GM11168 (cell line): ENCODE measurements around the gene SCN9A.

Experiments used
- in situ Hi-C: fragments of 300-500 bp; cut with MboI; formaldehyde crosslinking; loops from one replicate; pipeline ENCODE4 v1.12.0; 2022; ENCODE audit warnings: low sequenced_read_pairs; ENCODE audit not compliant: unreplicated experiment

Gene SCN9A

DNA sequence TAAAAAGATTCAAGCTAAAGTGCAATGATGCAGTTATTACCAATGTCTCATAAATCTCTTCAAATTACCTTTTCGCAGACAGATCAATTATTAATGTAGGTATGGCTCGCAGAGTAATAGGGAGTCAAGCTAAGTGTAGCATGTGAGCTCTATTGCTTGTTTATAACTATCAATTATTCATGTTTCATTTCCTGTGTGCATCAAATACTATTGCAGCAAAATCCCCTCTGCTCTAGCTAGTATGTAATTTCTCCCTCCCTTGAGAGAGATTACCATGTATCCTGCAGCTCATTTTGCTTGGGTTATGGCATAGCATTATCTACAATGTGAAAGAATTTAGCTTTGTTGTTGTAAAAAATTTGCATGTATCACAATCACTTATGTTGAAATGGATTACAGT lies 182.3 kb downstream of the SCN9A start:
- in situ Hi-C loops: no loop called here

- in situ Hi-C loops: no loop called here
These were observed 187.7 kb downstream of the SCN9A start for GRCh38 chr2:166188084-166188483.

DNA sequence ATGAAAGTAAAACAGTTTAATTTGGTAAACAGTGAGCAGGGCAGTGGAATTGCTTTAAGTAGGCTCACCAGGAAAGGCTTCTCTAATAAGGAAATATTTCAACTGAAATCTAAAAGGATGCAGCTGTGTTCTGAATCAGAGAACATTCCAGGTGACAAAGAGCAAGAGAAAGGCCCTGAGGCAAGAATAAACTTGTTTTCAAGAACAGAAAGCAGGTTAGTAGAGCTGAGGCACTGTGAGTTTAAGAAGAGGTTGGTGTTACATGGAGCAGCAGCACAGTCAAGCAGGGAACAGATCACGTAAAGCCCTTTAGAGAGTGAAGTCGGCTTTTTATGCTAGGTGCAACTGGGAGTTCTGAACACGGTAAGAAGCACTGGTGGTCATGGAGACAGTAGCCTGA lies 191.0 kb downstream of the SCN9A start:
- in situ Hi-C loops: no loop called here

DNA sequence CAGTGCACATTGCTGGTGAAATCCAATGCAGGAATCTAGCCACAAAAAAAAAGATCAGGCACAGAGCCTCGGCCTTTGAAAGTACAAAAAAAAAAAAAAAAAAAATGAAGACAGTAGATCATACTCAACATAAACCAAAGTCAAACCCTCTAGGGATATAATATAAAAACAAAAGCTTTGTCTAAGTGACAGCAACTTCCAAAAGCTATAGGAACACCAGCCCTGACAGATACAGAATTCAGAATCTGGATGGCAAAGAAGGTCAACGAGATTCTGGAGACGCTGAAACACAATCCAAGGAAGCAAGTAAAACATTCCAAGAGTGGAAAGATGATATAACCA lies 194.0 kb downstream of the SCN9A start:
- in situ Hi-C loops: no loop called here

- in situ Hi-C loops: no loop called here
These were observed 194.6 kb downstream of the SCN9A start for GRCh38 chr2:166180951-166181812.

DNA sequence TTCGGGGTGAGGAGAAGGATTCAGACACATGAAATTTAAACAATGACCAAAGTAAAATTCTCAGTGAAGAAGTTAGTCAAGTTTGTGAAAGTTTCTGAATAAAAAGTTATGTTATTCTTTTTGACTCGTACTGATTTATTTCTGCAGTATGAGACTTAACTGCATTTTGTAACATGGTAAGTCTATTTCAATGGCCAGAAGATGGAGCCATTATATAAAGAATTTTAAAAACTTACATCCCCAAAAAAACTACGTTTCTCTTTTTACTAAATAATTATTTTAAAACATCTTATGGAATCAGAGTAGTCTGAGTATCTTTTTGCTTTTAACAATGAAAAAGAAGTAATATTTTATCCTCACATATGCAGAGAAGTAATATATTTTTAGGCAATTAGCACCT lies 196.5 kb downstream of the SCN9A start:
- in situ Hi-C loops: no loop called here

DNA sequence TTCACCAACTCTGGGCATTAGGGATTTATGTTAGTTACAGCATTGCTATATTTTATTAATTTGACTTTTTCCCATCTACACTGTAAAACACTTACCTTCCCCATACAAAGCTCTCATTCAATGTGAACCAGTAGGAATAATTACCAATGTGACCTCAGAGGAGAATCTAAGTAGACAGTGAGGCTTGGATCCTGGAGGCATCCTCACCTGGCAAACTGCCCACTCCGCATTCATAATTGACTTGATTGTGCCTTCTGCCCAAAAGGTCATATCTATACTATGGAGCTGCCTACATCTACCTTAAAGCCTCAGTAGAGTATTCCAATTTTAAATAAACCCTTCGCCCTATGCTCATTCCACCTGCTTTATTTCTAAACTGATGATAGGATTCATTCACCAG lies 202.5 kb downstream of the SCN9A start:
- in situ Hi-C loops: no loop called here

DNA sequence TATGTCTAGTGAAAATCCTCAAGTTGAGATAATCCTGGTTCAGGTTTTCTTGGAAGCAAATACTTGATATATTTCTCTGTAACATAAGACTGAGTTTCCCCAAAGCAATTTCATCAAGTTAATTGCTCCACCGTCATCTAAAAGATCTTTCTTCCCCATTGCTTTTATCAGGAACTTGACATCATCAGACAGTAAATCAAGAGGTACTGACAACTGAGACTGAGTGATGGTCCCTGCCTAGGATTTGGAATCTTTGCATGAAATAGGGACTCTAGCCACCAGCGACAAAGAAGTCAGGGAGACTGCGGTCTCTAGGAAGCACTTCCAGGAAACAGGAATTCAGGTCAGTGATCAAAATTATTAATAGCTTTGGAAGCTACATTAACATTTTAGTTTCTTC lies 204.5 kb downstream of the SCN9A start:
- in situ Hi-C loops: no loop called here

- in situ Hi-C loops: no loop called here
These were observed 205.4 kb downstream of the SCN9A start for GRCh38 chr2:166170356-166170755.

- in situ Hi-C loops: no loop called here
These were observed 208.3 kb downstream of the SCN9A start for GRCh38 chr2:166167449-166167848.

DNA sequence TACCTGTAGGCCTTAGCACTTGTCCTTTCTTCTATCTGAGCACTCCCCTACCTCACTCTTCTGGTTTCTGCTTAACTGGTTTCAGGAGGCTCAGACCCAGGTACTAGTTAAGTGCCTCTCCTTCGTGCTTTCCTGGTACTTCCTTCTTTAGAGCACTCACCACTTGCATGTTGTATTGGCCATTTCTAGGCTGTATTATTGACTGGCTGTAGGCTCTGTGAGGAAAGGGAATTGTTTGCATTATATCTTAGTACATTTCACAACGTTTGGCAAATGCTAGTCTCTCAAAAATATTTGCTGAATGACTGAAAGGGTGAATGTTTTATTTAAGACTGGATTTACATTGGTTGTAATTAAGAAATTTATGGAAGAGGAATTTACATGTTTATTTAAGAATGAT lies 212.0 kb downstream of the SCN9A start:
- in situ Hi-C loops: no loop called here

GRCh38 chr2:166158546-166158945 lies 217.2 kb downstream of the SCN9A start:
- in situ Hi-C loops: no loop called here

GRCh38 chr2:166157578-166157977 lies 218.2 kb downstream of the SCN9A start:
- in situ Hi-C loops: no loop called here

GRCh38 chr2:166156985-166157490 lies 218.7 kb downstream of the SCN9A start:
- in situ Hi-C loops: no loop called here

- in situ Hi-C loops: no loop called here
These were observed 220.2 kb downstream of the SCN9A start for GRCh38 chr2:166155589-166155988.

- in situ Hi-C loops: no loop called here
These were observed 220.9 kb downstream of the SCN9A start for GRCh38 chr2:166154685-166155338.

DNA sequence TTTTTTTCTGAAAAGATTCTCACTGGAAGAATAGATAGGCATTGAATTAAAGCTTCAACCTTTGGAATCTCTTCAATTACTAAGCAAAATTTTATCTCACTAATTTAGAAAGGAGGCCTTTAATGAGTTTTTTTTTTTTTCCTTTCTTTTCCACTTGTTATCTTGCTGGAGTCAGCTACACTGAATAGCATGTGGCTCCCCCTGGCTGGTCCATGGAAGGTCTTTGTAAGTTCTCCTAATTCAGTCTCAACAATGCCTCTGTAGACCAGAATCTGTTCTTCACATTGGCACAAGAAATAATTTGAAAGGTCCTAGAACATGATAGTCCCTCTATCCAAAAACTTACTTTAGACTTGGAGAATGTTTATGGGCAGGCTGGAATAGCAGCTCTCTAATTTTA lies 223.7 kb downstream of the SCN9A start:
- in situ Hi-C loops: no loop called here

DNA sequence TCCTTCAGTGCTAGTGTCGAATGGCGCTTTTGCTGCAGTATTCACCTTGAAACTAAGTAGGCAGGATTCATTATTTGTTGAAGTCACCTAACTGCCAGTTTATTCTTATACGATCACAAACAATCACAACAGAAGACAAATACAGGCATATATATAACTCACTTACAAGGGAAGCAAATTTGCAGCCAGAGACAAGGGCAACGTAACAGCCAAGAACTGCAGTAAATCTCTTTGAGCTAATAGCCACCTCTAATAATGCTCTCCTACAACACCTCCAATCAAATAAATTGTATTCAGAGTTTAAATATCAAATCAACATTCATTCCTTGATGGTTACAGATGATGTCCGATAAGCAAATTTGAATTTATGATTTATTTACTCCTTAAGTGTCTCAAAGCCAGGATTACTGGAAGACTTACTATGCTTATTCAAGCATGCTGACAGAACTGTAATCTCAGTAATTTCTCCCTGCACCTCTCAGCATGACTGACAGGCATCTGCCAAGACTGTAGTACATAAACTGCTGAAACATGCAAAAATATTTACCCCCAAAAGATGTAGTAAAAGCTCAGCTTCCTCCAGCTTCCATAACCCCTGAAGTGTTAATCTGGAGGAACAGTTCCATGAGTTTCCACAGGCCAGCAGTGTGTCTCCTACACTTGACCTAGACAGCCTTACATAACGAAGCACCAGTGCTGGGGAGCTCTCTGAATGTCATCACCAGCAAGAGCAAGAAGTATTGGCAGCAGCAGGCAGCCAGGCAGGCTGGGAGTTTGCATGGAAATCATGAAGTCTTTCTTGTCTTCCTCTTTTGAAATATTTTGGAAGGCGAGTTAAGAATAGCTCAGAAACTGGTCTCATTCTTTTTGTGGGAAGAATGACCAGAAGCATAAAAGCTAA lies 227.0 kb downstream of the SCN9A start:
- in situ Hi-C loops: no loop called here

DNA sequence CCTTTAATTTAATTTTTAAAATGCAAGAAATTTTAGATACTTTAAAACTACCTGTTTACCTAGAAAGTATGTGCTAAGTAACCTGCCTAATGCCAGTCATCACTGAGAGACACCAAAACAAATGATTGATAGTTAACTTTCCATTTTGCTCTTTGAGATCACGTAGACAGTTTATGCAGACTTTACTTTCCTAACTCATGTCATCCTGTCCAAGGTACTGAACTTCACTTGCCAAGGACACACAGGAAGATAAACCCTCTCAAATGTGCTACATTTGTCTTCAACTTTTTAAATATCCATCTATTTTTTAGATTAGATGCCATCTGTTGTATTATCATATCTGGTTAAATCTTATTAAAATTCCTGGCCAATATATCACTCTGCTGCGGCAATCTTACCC lies 227.9 kb downstream of the SCN9A start:
- in situ Hi-C loops: no loop called here
